ENCODE results near the gene CYP27C1. TPM values are rescaled to one million over a fixed set of nuclear protein-coding genes. Genes with fewer than 3 reads are reported as not detected.
"Not testable (repeated sequence)": the region's sequence is repeated elsewhere in the genome, so short reads cannot be mapped to it uniquely, and the experiment has no call there.

CYP27C1 gene
- total and polyA plus RNA-seq, 2 donors from 2014 or later: 0.35 TPM; not detected in 1

DNA sequence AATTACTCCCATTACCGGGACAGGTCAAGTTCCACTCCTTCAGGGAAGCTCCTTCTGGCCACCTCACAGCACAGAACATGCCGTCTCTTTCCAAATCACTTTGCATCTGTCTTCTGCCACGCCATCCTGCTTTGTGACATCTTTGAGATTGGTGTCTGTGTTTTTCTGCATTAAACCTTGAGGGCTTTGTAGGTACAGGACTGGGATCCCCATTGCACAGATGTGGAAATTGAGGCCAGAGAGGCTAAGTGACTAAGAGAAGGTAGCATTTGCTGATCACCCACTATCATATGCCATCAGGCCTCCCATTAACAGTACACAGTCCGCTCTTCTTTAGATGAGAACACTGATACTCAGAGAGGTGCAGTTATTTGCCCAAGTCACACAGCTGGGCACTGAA, 9.5 kb upstream of the CYP27C1 start:
- FAIRE-seq: no peak
- Histone ChIP-seq H3K4me1 (ENCODE audit: control insufficient read depth in 2 of 3, insufficient read depth in 2 of 3, low read depth in 1 of 3, low read length in 3 of 3) (no peaks in the 10 kb centered on the region), H3K36me3 (ENCODE audit: control insufficient read depth in 2 of 3, insufficient read depth in 3 of 3, low read length in 3 of 3) (no peaks in the 10 kb centered on the region), H3K9me3 (ENCODE audit: control insufficient read depth in 2 of 3, insufficient read depth in 1 of 3, low read length in 3 of 3) (peaks cover 0 to 4% (median 0%) of the 10 kb centered on the region in 3 donors), H3K27ac (ENCODE audit: low read depth in 2 of 2, low read length in 2 of 2) (no peak overlapping the region), H3K27me3 (ENCODE audit: control insufficient read depth, insufficient read depth, low read length) (no peaks in the 10 kb centered on the region), H3K4me3 (ENCODE audit: low read length in 3 of 3) (no peak overlapping the region), H3K9ac (ENCODE audit: low read length in 3 of 3) (no peak overlapping the region)
- no peak for DNase-seq
- TF ChIP-seq, protein P1, sequence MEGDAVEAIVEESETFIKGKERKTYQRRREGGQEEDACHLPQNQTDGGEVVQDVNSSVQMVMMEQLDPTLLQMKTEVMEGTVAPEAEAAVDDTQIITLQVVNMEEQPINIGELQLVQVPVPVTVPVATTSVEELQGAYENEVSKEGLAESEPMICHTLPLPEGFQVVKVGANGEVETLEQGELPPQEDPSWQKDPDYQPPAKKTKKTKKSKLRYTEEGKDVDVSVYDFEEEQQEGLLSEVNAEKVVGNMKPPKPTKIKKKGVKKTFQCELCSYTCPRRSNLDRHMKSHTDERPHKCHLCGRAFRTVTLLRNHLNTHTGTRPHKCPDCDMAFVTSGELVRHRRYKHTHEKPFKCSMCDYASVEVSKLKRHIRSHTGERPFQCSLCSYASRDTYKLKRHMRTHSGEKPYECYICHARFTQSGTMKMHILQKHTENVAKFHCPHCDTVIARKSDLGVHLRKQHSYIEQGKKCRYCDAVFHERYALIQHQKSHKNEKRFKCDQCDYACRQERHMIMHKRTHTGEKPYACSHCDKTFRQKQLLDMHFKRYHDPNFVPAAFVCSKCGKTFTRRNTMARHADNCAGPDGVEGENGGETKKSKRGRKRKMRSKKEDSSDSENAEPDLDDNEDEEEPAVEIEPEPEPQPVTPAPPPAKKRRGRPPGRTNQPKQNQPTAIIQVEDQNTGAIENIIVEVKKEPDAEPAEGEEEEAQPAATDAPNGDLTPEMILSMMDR (IDR thresholded peaks at IDR 0.05; ENCODE audit: borderline replicate concordance, extremely low read depth, insufficient read depth): no peak
- intact Hi-C loops (cut with DNase I): no loop called here

DNA sequence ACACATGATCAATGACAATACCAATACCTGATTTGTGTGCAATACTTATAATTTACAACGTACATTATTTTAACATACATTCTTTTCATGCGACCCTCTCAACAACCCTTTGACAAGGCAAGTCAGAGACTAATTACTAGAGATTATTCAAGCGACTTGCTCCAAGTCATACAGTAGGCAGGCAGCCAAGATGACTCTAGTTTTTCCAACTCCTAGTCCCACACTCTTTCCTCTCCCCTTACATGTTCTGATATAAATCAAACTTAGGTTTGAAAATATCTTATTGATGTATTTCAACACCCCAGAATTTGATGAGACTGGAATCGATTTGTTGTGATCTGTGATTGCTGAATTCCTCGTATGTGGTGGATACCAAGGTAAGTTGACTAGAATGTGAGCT, 8.0 kb upstream of the CYP27C1 start:
- FAIRE-seq: no peak
- Histone ChIP-seq H3K27ac (ENCODE audit: low read depth in 2 of 2, low read length in 2 of 2) (no peak overlapping the region), H3K4me1 (ENCODE audit: control insufficient read depth in 2 of 3, insufficient read depth in 2 of 3, low read depth in 1 of 3, low read length in 3 of 3) (no peaks in the 10 kb centered on the region), H3K27me3 (ENCODE audit: control insufficient read depth, insufficient read depth, low read length) (no peaks in the 10 kb centered on the region), H3K4me3 (ENCODE audit: low read length in 3 of 3) (no peak overlapping the region), H3K9me3 (ENCODE audit: control insufficient read depth in 2 of 3, insufficient read depth in 1 of 3, low read length in 3 of 3) (peaks cover 0 to 4% (median 0%) of the 10 kb centered on the region in 3 donors), H3K9ac (ENCODE audit: low read length in 3 of 3) (no peak overlapping the region), H3K36me3 (ENCODE audit: control insufficient read depth in 2 of 3, insufficient read depth in 3 of 3, low read length in 3 of 3) (no peaks in the 10 kb centered on the region)
- DNase-seq: peak in 1 of 5 donors; percentile 41
- intact Hi-C loops (cut with DNase I): no loop called here
- TF ChIP-seq, protein P1 (IDR thresholded peaks at IDR 0.05; ENCODE audit: borderline replicate concordance, extremely low read depth, insufficient read depth): no peak

DNA sequence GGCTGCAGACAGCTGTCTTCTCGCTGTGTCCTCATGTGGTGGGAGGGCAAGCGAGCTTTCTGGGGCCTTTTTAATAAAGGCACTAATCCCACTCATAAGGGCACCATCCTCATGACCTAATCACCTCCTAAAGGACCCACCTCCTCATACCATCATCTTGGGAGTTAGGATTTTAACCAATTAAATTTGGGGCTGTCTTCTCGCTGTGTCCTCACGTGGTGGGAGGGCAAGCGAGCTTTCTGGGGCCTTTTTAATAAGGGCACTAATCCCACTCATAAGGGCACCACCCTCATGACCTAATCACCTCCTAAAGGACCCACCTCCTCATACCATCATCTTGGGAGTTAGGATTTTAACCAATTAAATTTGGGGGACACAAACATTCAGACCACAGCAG, 7.2 kb upstream of the CYP27C1 start:
- H3K9me3 ChIP-seq (ENCODE audit: control insufficient read depth in 2 of 3, insufficient read depth in 1 of 3, low read length in 3 of 3); H3K4me3 ChIP-seq (ENCODE audit: low read length in 3 of 3); H3K27ac ChIP-seq (ENCODE audit: low read depth in 2 of 2, low read length in 2 of 2); H3K4me1 ChIP-seq (ENCODE audit: control insufficient read depth in 2 of 3, insufficient read depth in 2 of 3, low read depth in 1 of 3, low read length in 3 of 3); H3K36me3 ChIP-seq (ENCODE audit: control insufficient read depth in 2 of 3, insufficient read depth in 3 of 3, low read length in 3 of 3); H3K9ac ChIP-seq (ENCODE audit: low read length in 3 of 3); intact Hi-C loops (cut with DNase I); DNase-seq; H3K27me3 ChIP-seq (ENCODE audit: control insufficient read depth, insufficient read depth, low read length); FAIRE-seq: not testable (repeated sequence)

DNA sequence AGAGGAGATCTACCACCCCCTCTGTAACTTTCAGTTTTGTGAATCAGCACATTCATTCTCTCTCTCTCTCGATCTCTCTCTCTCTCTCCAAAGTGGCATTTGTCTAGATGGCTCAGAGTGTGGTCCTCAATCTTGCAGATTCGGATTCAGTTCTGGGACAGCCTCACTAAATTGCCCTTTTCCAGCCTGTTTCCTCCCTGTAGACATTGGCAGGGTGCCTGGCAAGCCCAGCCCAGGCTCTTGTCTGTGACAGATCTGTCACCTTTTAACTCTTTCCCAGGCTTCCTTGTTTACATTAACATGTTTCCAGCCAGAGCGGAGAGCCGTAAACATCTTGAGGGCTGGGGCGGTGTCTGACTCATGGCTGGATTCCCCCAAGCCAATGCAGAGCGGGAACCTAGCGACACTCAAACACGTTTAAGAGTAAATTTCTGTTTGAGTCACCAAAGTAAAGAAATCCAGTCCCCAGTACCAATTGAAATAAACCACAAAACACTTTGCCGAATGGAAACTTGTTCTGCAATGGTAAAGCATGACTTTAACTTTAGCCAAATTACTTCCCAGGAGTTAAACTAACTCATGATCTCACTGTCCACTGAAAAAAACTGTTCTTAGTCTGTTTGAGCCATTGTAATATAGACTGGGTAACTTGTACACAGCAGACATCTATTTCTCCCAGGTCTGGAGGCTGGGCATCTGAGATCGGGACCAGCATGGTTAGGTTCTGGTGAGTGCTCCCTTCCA, 6.6 kb upstream of the CYP27C1 start:
- no peak overlapping the region for H3K4me3 ChIP-seq (ENCODE audit: low read length in 3 of 3)
- TF ChIP-seq, protein P1 (IDR thresholded peaks at IDR 0.05; ENCODE audit: borderline replicate concordance, extremely low read depth, insufficient read depth): no peak
- no peaks in the 10 kb centered on the region for H3K4me1 ChIP-seq (ENCODE audit: control insufficient read depth in 2 of 3, insufficient read depth in 2 of 3, low read depth in 1 of 3, low read length in 3 of 3)
- no peak overlapping the region for H3K27ac ChIP-seq (ENCODE audit: low read depth in 2 of 2, low read length in 2 of 2)
- H3K27me3 ChIP-seq (ENCODE audit: control insufficient read depth, insufficient read depth, low read length): no peaks in the 10 kb centered on the region
- H3K36me3 ChIP-seq (ENCODE audit: control insufficient read depth in 2 of 3, insufficient read depth in 3 of 3, low read length in 3 of 3): no peaks in the 10 kb centered on the region
- DNase-seq: peak in 3 of 5 donors; percentile 35 to 73 (median 45)
- H3K9me3 ChIP-seq (ENCODE audit: control insufficient read depth in 2 of 3, insufficient read depth in 1 of 3, low read length in 3 of 3): peaks cover 0 to 4% (median 0%) of the 10 kb centered on the region in 3 donors
- H3K9ac ChIP-seq (ENCODE audit: low read length in 3 of 3): no peak overlapping the region
- no peak for FAIRE-seq
- intact Hi-C loops (cut with DNase I): no loop called here

All from kidney (tissue), 14 donors.